KMS-11 (cell line): ENCODE data around the gene A4GALT.

ENCODE experiments used
- H2AFZ ChIP-seq: fragments of 200-600 bp; sonication (generic); 2 replicates; pipeline ENCODE4 v1.6.1; 2016; ENCODE audit warnings: antibody characterized with exemption, mixed run types, low read depth
- H3K27ac ChIP-seq: fragments of 200-600 bp; sonication (generic); 2 replicates; pipeline ENCODE4 v1.6.1; 2016; ENCODE audit warnings: mild to moderate bottlenecking, mixed run types
- H3K27me3 ChIP-seq: fragments of 200-600 bp; sonication (generic); 2 replicates; pipeline ENCODE4 v1.6.1; 2017; ENCODE audit warnings: mild to moderate bottlenecking, low read depth, mixed run types, moderate library complexity; ENCODE audit not compliant: insufficient read depth
- H3K36me3 ChIP-seq: fragments of 200-600 bp; sonication (generic); 2 replicates; pipeline ENCODE4 v1.6.1; 2017; ENCODE audit warnings: mild to moderate bottlenecking, mixed run types; ENCODE audit not compliant: insufficient read depth
- H3K4me1 ChIP-seq: fragments of 200-600 bp; sonication (generic); 2 replicates; pipeline ENCODE4 v1.6.1; 2016; ENCODE audit warnings: mild to moderate bottlenecking, low read depth, mixed run types; ENCODE audit not compliant: poor library complexity, severe bottlenecking
- H3K4me2 ChIP-seq: fragments of 200-600 bp; sonication (generic); 2 replicates; pipeline ENCODE4 v1.7.0; 2016; ENCODE audit warnings: mild to moderate bottlenecking, mixed run types
- H3K4me3 ChIP-seq: fragments of 200-600 bp; sonication (generic); IDR thresholded peaks from 2 replicates; pipeline ENCODE4 v1.6.1; 2017; ENCODE audit warnings: low read depth, low read length, mixed read lengths; ENCODE audit not compliant: insufficient read depth
- H3K79me2 ChIP-seq: fragments of 200-600 bp; sonication (generic); 2 replicates; pipeline ENCODE4 v1.6.1; 2016; ENCODE audit warnings: low read depth, mixed run types; ENCODE audit not compliant: insufficient read depth
- H3K9ac ChIP-seq: fragments of 200-600 bp; sonication (generic); 2 replicates; pipeline ENCODE4 v1.6.1; 2016; ENCODE audit warnings: mild to moderate bottlenecking, mixed run types
- H4K20me1 ChIP-seq: fragments of 200-600 bp; sonication (generic); 2 replicates; pipeline ENCODE4 v1.6.1; 2016; ENCODE audit warnings: mild to moderate bottlenecking, mixed run types; ENCODE audit not compliant: insufficient read depth
- CTCF ChIP-seq: fragments of 200-600 bp; sonication (generic); conservative IDR thresholded peaks from 2 replicates; pipeline ENCODE4 v1.6.1; 2017; ENCODE audit warnings: low read depth, mild to moderate bottlenecking, antibody characterized with exemption, low read length, moderate library complexity, mixed read lengths

The A4GALT gene

DNA sequence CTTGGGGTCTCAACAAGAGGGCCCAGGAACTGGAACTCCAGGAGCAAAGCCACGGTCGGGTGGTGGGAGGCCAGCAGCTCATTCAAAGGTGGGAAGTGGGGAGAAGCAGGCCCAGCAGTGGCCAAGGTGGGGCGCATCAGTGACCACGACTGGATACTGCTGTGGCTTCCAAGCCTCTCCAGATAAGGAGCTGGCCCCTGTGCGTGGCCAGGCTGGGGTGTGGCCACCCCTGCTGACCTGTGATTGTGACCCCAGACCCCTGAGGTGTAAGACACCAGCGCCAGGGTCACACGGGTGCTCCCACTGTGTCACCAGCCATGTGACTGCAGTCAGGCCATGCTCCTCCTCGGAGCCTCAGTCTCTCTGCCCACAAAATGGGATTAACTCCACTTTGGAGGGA, 20.3 kb downstream of the A4GALT start:
- Histone ChIP-seq H3K4me2 (no peak overlapping the region), H3K27ac (no peak overlapping the region), H3K27me3 (no peaks in the 10 kb centered on the region), H3K4me1 (peaks cover 14% of the 10 kb centered on the region), H4K20me1 (no peaks in the 10 kb centered on the region), H3K79me2 (no peaks in the 10 kb centered on the region), H2AFZ (no peak overlapping the region), H3K9ac (no peak overlapping the region), H3K4me3 (no peak overlapping the region), H3K36me3 (no peaks in the 10 kb centered on the region)
- no peak for TF ChIP-seq CTCF

GRCh38 chr22:42699976-42700352, 20.7 kb downstream of the A4GALT start:
- H3K4me1 ChIP-seq: peaks cover 12% of the 10 kb centered on the region
- no peaks in the 10 kb centered on the region for H3K79me2 ChIP-seq
- no peak overlapping the region for H2AFZ ChIP-seq
- no peak overlapping the region for H3K4me3 ChIP-seq
- H3K4me2 ChIP-seq: no peak overlapping the region
- H3K27me3 ChIP-seq: no peaks in the 10 kb centered on the region
- H4K20me1 ChIP-seq: no peaks in the 10 kb centered on the region
- H3K36me3 ChIP-seq: no peaks in the 10 kb centered on the region
- H3K9ac ChIP-seq: no peak overlapping the region
- no peak overlapping the region for H3K27ac ChIP-seq
- TF ChIP-seq CTCF: no peak

- Histone ChIP-seq H3K27ac (no peak overlapping the region), H3K79me2 (no peaks in the 10 kb centered on the region), H3K4me1 (peaks cover 9% of the 10 kb centered on the region), H2AFZ (no peak overlapping the region), H3K36me3 (no peaks in the 10 kb centered on the region), H3K4me3 (no peak overlapping the region), H4K20me1 (no peaks in the 10 kb centered on the region), H3K9ac (no peak overlapping the region), H3K27me3 (no peaks in the 10 kb centered on the region), H3K4me2 (no peak overlapping the region)
- TF ChIP-seq CTCF: no peak
These were observed 21.2 kb downstream of the A4GALT start for GRCh38 chr22:42699281-42699975.

- no peak for TF ChIP-seq CTCF
- no peaks in the 10 kb centered on the region for H3K79me2 ChIP-seq
- H3K27me3 ChIP-seq: no peaks in the 10 kb centered on the region
- H3K4me3 ChIP-seq: no peak overlapping the region
- H3K27ac ChIP-seq: no peak overlapping the region
- H4K20me1 ChIP-seq: no peaks in the 10 kb centered on the region
- H3K4me2 ChIP-seq: no peak overlapping the region
- H3K36me3 ChIP-seq: no peaks in the 10 kb centered on the region
- no peak overlapping the region for H3K9ac ChIP-seq
- H3K4me1 ChIP-seq: no peaks in the 10 kb centered on the region
- H2AFZ ChIP-seq: no peak overlapping the region
These were observed 23.1 kb downstream of the A4GALT start for GRCh38 chr22:42697542-42698013.
